HepG2 (cell line): ENCODE data around the gene NEFH. TPM values are rescaled to one million over a fixed set of nuclear protein-coding genes. Genes with fewer than 3 reads are reported as not detected.

Experiments used
- ATAC-seq: fragments of 200-7000 bp; cut with Tn5 transposase; 3 replicates; pipeline ENCODE4 v1.9.1; 2020; ENCODE audit warnings: mild to moderate bottlenecking, moderate library complexity
- BruUV-seq: library from RNA; stranded (reverse); fragments of 400-500 nt; replicated peaks from 2 replicates; lab custom pipeline; 2021; lab: Mats Ljungman, UMichigan
- CTCF ChIA-PET: fragments of 300-600 bp; formaldehyde crosslinking; extraction: SDS; loops from one replicate; lab custom pipeline; 2021; ENCODE audit warnings: low total read pairs, inconsistent platforms, low intra/inter-chr PET ratio; lab: Yijun Ruan, JAX
- POLR2A ChIA-PET: fragments of 350-600 bp; sonication (Branson Sonifier 250); formaldehyde crosslinking; loops from one replicate; lab custom pipeline; 2020; ENCODE audit warnings: antibody characterized with exemption, inconsistent platforms; lab: Yijun Ruan, JAX
- DNase-seq: peaks from one replicate; pipeline ENCODE4 v3.0.0-alpha.2; 2015; ENCODE audit warnings: low spot score
- FAIRE-seq: peaks from 3 replicates; lab custom pipeline; 2011; peaks lifted over from hg19 to GRCh38; lab: Jason Lieb, UNC
- H2AFZ ChIP-seq: one replicate; pipeline ENCODE4 v1.6.1; 2011; ENCODE audit warnings: low read length, inconsistent platforms
- H3K27ac ChIP-seq: fragments of 300-600 bp; 3 replicates; pipeline ENCODE4 v1.8.0; 2011; ENCODE audit warnings: mixed run types, mild to moderate bottlenecking, mixed read lengths, low read length, inconsistent platforms; ENCODE audit not compliant: insufficient read depth; ENCODE audit errors: extremely low read length
- H3K27me3 ChIP-seq, 2 experiments: fragments of 200-600 bp in 1 of 2; 2 replicates in 1 of 2; 3 replicates in 1 of 2; pipeline versions ENCODE4 v1.6.0 to v1.8.0; 2011; ENCODE audit warnings: low read length in 2 of 2, mild to moderate bottlenecking in 2 of 2, moderate library complexity in 2 of 2, inconsistent platforms in 1 of 2; ENCODE audit not compliant: insufficient read depth in 2 of 2, control insufficient read depth in 1 of 2
- H3K36me3 ChIP-seq, 2 experiments: fragments of 200-600 bp in 1 of 2; replicated peaks in 1 of 2; 2 replicates in 1 of 2; 3 replicates in 1 of 2; pipeline versions ENCODE4 v1.5.1 to v1.8.0; 2011; ENCODE audit warnings: low read length in 2 of 2, inconsistent platforms in 1 of 2; ENCODE audit not compliant: insufficient read depth in 2 of 2, control insufficient read depth in 1 of 2
- H3K4me1 ChIP-seq: 2 replicates; pipeline ENCODE4 v1.5.1; 2012; ENCODE audit warnings: low read length, inconsistent platforms; ENCODE audit not compliant: insufficient read depth
- H3K4me2 ChIP-seq: 2 replicates; pipeline ENCODE4 v1.6.0; 2011; ENCODE audit warnings: low read depth, low read length, inconsistent platforms
- H3K4me3 ChIP-seq, 3 experiments: fragments of 200-600 bp in 1 of 3; sonication (generic), shearing (Covaris generic) in 1 of 3; replicated peaks in 1 of 3; 2 replicates each; pipeline ENCODE4 v1.5.1; 2011 to 2016; ENCODE audit warnings: low read length in 3 of 3, inconsistent platforms in 2 of 3, low read depth in 2 of 3, mild to moderate bottlenecking in 2 of 3, control low read depth in 1 of 3, mixed read lengths in 1 of 3; ENCODE audit not compliant: insufficient read depth in 1 of 3
- H3K79me2 ChIP-seq: one replicate; pipeline ENCODE4 v1.6.1; 2011; ENCODE audit warnings: low read length, inconsistent platforms; ENCODE audit not compliant: insufficient read depth
- H3K9ac ChIP-seq: 2 replicates; pipeline ENCODE4 v1.6.0; 2011; ENCODE audit warnings: mild to moderate bottlenecking, low read depth, low read length, inconsistent platforms; ENCODE audit not compliant: insufficient read depth
- H3K9me3 ChIP-seq: 2 replicates; pipeline ENCODE4 v1.5.1; 2012; ENCODE audit warnings: mild to moderate bottlenecking, low read length
- H4K20me1 ChIP-seq: 2 replicates; pipeline ENCODE4 v1.6.0; 2011; ENCODE audit warnings: inconsistent platforms, mild to moderate bottlenecking, low read length, moderate library complexity; ENCODE audit not compliant: insufficient read depth
- BORCS8-MEF2B ChIP-seq: sonication (generic); formaldehyde crosslinking; IDR thresholded peaks from 2 replicates; pipeline ENCODE4 v1.8.0; 2022; ENCODE audit warnings: mild to moderate bottlenecking, missing genetic modification reagents
- CCAR2 ChIP-seq: fragments of 200-400 bp; formaldehyde crosslinking; optimal IDR thresholded peaks from 2 replicates; pipeline ENCODE3; 2018; ENCODE audit warnings: low read depth, mild to moderate bottlenecking, low read length, moderate library complexity
- FOXP1 ChIP-seq, 2 experiments: fragments of 450-650 bp in 1 of 2; IDR thresholded peaks; 2 replicates each; pipeline ENCODE4 v1.6.1; 2017 to 2018; ENCODE audit warnings: antibody characterized with exemption in 1 of 2
- PLSCR1 ChIP-seq: sonication (generic); formaldehyde crosslinking; IDR thresholded peaks from 2 replicates; pipeline ENCODE4 v1.5.0; 2020; ENCODE audit warnings: missing genetic modification reagents, mild to moderate bottlenecking, borderline replicate concordance
- RXRB ChIP-seq: IDR thresholded peaks from 2 replicates; pipeline ENCODE4 v1.6.1; 2016; ENCODE audit warnings: borderline replicate concordance, missing genetic modification reagents, missing compliant biosample characterization
- SAP130 ChIP-seq: IDR thresholded peaks from 2 replicates; pipeline ENCODE4 v1.6.1; 2016; ENCODE audit warnings: low read depth
- ZNF280B ChIP-seq: sonication (generic); formaldehyde crosslinking; IDR thresholded peaks from 2 replicates; pipeline ENCODE4 v1.5.0; 2020; ENCODE audit warnings: missing genetic modification reagents, mild to moderate bottlenecking, borderline replicate concordance
- WGBS: methylation state at CpG from one replicate; pipeline ENCODE4 v1.1.6; 2017; ENCODE audit warnings: low lambda C conversion rate; 5-methylcytosine and 5-hydroxymethylcytosine counted together
- in situ Hi-C: cut with HindIII; loops from 2 replicates; pipeline ENCODE4 v1.10.0; 2017; ENCODE audit warnings: low pct_unique_long_range_greater_than_20kb; ENCODE audit not compliant: extremely low pct_ligation_motif_present
- intact Hi-C: fragments of 100-400 bp; cut with micrococcal nuclease; formaldehyde crosslinking; loops from one replicate; pipeline ENCODE4 v1.10.0; 2022; ENCODE audit not compliant: unreplicated experiment
- polyA plus RNA-seq, 8 experiments: library from polyadenylated mRNA; depleted of rRNA in 3 of 8; stranded (reverse) in 7 of 8; unstranded in 1 of 8; fragments of >200 nt; fragmentation: Illumina TruSeq in 4 of 8; extraction: Trizol in 4 of 8; gene quantifications; 2 replicates each; pipeline versions ENCODE4 v1.2.1 to v1.2.3, GENCODE V29; 2011 to 2016; ENCODE audit warnings: low read depth in 4 of 8, missing spikeins in 1 of 8, mixed read lengths in 1 of 8; ENCODE audit not compliant: insufficient read depth in 1 of 8
- total RNA-seq, 5 experiments: library from RNA; depleted of rRNA; stranded (reverse); fragments of >200 nt; fragmentation: Illumina TruSeq; extraction: Trizol; gene quantifications; 2 replicates each; pipeline ENCODE4 v1.2.3, GENCODE V29; 2016; ENCODE audit warnings: low read depth in 1 of 5

Gene NEFH
- total and polyA plus RNA-seq, 2 of the 13 experiments (the other 11 are each of a cell fraction or from before 2014, with no cell fraction given): not detected

- ATAC-seq: no peak
- no peak for FAIRE-seq
- DNase-seq: no peak
- Histone ChIP-seq H3K9ac (no peak overlapping the region), H3K36me3 (peaks cover 34 to 71% of the 10 kb centered on the region in 2 experiments), H3K4me2 (no peak overlapping the region), H2AFZ (no peak overlapping the region), H3K4me3 (no peak overlapping the region), H3K27ac (no peak overlapping the region), H3K9me3 (no peaks in the 10 kb centered on the region), H4K20me1 (no peaks in the 10 kb centered on the region), H3K27me3 (no peaks in the 10 kb centered on the region), H3K79me2 (no peaks in the 10 kb centered on the region), H3K4me1 (no peaks in the 10 kb centered on the region)
- POLR2A ChIA-PET: interaction anchor here (1.3 kb wide), 1 partner anchor 36 kb away, joined by 3 read pairs; the partner anchor contains the start of gene THOC5
- CTCF ChIA-PET: no interaction called here
- WGBS: 100% methylated on average over 5 of the region's 5 CpGs
- TF ChIP-seq SAP130 (no peak), CCAR2 (no peak), ZNF280B (CRISPR knock-in tag) (no peak), BORCS8-MEF2B (no peak), RXRB (CRISPR knock-in tag) (no peak), FOXP1 (IDR thresholded peaks at IDR 0.05) (no peak), FOXP1 (CRISPR knock-in tag; IDR thresholded peaks at IDR 0.05) (no peak), PLSCR1 (CRISPR knock-in tag) (no peak)
- in situ Hi-C loops: loop anchor here (10.0 kb wide), 1 partner anchor 123 kb away; no protein-coding TSS in a partner anchor
- intact Hi-C loops: no loop called here
- BruUV-seq: no TSS peak
Measured at GRCh38 chr22:29517215-29517908, 37.3 kb downstream of the NEFH start.
